Stomach (tissue), 9 donors: ENCODE data around the gene DNM3. TPM values are rescaled to one million over a fixed set of nuclear protein-coding genes. Genes with fewer than 3 reads are reported as not detected.

Source experiments
- DNase-seq, 2 donors: peaks; one replicate each; pipeline versions ENCODE4 v3.0.0 to v3.0.0-alpha.2; 2013 to 2019
- H3K27ac ChIP-seq, 5 donors: fragments of 200-600 bp in 4 of 5; sonication (generic) in 4 of 5; one replicate each; pipeline ENCODE4 v1.5.1; 2013 to 2019; ENCODE audit warnings: mild to moderate bottlenecking in 1 of 5, moderate library complexity in 1 of 5
- H3K27me3 ChIP-seq, 3 donors: fragments of 200-600 bp; sonication (generic); one replicate each; pipeline ENCODE4 v1.5.1; 2017 to 2019; ENCODE audit warnings: mixed run types in 1 of 3
- H3K36me3 ChIP-seq, 4 donors: fragments of 200-600 bp; sonication (generic); 1 replicate in 3 of 4; 2 replicates in 1 of 4; pipeline ENCODE4 v1.5.1; 2016 to 2019
- H3K4me1 ChIP-seq, 4 donors: fragments of 200-600 bp; sonication (generic); one replicate each; pipeline ENCODE4 v1.5.1; 2016 to 2019
- H3K4me3 ChIP-seq, 4 donors: fragments of 200-600 bp; sonication (generic) in 3 of 4; one replicate each; pipeline ENCODE4 v1.5.1; 2016 to 2019; ENCODE audit warnings: mild to moderate bottlenecking in 1 of 4
- H3K9me3 ChIP-seq, 4 donors: fragments of 200-600 bp; sonication (generic); one replicate each; pipeline ENCODE4 v1.5.1; 2016 to 2019
- EP300 ChIP-seq: sonication (generic); formaldehyde crosslinking; IDR thresholded peaks from one replicate; pipeline ENCODE4 v1.6.1; 2017; ENCODE audit warnings: antibody characterized with exemption
- POLR2A ChIP-seq, 4 donors: fragments of 450-650 bp; IDR thresholded peaks; one replicate each; pipeline ENCODE4 v1.6.1; 2016; ENCODE audit warnings: antibody characterized with exemption in 4 of 4, control low read depth in 2 of 4, mild to moderate bottlenecking in 1 of 4, moderate library complexity in 1 of 4
- POLR2AphosphoS5 ChIP-seq, 3 donors: sonication (generic); formaldehyde crosslinking; IDR thresholded peaks; one replicate each; pipeline ENCODE4 v1.6.1; 2016; ENCODE audit warnings: antibody characterized with exemption in 3 of 3
- WGBS, 5 donors: extraction: QIAGEN DNeasy Blood & Tissue Kit in 3 of 5; methylation state at CpG; one replicate each; pipeline versions ENCODE4 v1.1.5 to v1.1.7; 2013 to 2018; 5-methylcytosine and 5-hydroxymethylcytosine counted together
- intact Hi-C: fragments of 100-400 bp; cut with DNase I; formaldehyde crosslinking; loops from one replicate; pipeline ENCODE4 v1.15.1; 2023; ENCODE audit warnings: low total_unique reads
- polyA plus RNA-seq, 3 donors: library from polyadenylated mRNA; stranded (reverse); fragments of 200-250 nt; gene quantifications; one replicate each; pipeline ENCODE4 v1.2.3, GENCODE V29; 2013
- total RNA-seq, 5 donors: library from RNA; depleted of rRNA; stranded (reverse); fragments of >200 nt; gene quantifications; one replicate each; pipeline versions ENCODE4 v1.1.0 to v1.2.3, GENCODE V29; 2014 to 2016
- TF ChIP-seq, protein P1 (sequence below), 7 experiments: fragments of 450-650 bp in 4 of 7; fragments of 200-600 bp in 3 of 7; sonication (generic) in 3 of 7; IDR thresholded peaks; one replicate each; pipeline ENCODE4 v1.5.1; 2016 to 2019; ENCODE audit warnings: antibody characterized with exemption in 7 of 7, control low read depth in 2 of 7, mild to moderate bottlenecking in 1 of 7
- donor health status: healthy with polysubstance abuse.
- donor health status: Bipolar disorder and iron deficiency.
- donor health status: healthy.

The DNM3 gene
- total and polyA plus RNA-seq, 8 donors = 0.58 to 13.8 (median 2.2) TPM

DNA sequence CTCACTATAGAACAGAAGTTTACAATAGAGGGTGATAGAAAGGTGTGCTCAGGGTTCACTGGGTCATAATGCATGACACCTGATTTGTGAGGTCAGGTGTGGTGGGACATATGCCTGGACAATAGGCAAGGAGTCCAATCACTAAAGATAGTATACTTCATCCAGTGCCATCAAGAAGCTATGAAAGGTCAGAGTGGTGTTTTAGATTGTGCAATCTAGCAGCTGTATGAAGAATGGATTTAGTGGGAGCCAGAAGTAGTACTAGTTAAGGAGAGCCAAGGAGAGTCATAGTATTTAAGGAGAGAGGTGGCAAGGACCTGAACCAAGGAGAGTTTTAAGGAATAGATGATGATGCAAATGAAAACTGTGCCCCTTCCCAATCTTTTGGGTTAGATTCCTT lies 498.5 kb downstream of the DNM3 start:
- Histone ChIP-seq H3K4me3 (no peak overlapping the region), H3K36me3 (no peaks in the 10 kb centered on the region), H3K4me1 (peaks cover 0 to 22% (median 7%) of the 10 kb centered on the region in 4 donors), H3K27ac (no peak overlapping the region), H3K9me3 (no peaks in the 10 kb centered on the region), H3K27me3 (no peaks in the 10 kb centered on the region)
- DNase-seq = no peak
- no peak for TF ChIP-seq EP300
- no peak for TF ChIP-seq POLR2AphosphoS5 (IDR thresholded peaks at IDR 0.05)
- no peak for TF ChIP-seq POLR2A (IDR thresholded peaks at IDR 0.05)
- TF ChIP-seq, protein P1, sequence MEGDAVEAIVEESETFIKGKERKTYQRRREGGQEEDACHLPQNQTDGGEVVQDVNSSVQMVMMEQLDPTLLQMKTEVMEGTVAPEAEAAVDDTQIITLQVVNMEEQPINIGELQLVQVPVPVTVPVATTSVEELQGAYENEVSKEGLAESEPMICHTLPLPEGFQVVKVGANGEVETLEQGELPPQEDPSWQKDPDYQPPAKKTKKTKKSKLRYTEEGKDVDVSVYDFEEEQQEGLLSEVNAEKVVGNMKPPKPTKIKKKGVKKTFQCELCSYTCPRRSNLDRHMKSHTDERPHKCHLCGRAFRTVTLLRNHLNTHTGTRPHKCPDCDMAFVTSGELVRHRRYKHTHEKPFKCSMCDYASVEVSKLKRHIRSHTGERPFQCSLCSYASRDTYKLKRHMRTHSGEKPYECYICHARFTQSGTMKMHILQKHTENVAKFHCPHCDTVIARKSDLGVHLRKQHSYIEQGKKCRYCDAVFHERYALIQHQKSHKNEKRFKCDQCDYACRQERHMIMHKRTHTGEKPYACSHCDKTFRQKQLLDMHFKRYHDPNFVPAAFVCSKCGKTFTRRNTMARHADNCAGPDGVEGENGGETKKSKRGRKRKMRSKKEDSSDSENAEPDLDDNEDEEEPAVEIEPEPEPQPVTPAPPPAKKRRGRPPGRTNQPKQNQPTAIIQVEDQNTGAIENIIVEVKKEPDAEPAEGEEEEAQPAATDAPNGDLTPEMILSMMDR (IDR thresholded peaks at IDR 0.05) = no peak
- intact Hi-C loops = no loop called here

DNA sequence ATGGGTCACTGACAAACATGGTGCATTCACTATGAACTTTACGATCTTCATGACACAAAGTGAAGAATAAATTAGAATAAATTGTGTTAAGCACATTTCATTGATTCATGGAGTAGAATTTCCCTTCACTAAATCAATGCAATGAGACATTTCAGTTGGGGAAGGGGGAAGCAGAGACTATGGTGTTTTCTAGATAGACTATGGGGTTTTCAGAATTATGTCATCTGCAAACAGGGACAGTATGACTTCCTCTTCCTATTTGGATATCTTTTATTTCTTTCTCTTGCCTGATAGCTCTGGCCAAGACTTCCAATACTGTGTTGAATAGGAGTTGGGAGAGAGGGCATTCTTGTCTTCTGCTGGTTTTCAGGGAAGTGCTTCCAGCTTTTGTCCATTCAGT lies 499.2 kb downstream of the DNM3 start:
- Histone ChIP-seq H3K36me3 (no peaks in the 10 kb centered on the region), H3K9me3 (no peaks in the 10 kb centered on the region), H3K4me1 (peaks cover 0 to 22% (median 7%) of the 10 kb centered on the region in 4 donors), H3K27ac (no peak overlapping the region), H3K27me3 (no peaks in the 10 kb centered on the region), H3K4me3 (no peak overlapping the region)
- 93 to 100% (median 97%) methylated on average over 1 of the region's 1 CpG for WGBS, 5 donors
- TF ChIP-seq POLR2AphosphoS5 (IDR thresholded peaks at IDR 0.05) (no peak), EP300 (no peak), POLR2A (IDR thresholded peaks at IDR 0.05) (no peak)
- TF ChIP-seq, protein P1 (IDR thresholded peaks at IDR 0.05) = no peak
- no peak for DNase-seq
- intact Hi-C loops = no loop called here

DNA sequence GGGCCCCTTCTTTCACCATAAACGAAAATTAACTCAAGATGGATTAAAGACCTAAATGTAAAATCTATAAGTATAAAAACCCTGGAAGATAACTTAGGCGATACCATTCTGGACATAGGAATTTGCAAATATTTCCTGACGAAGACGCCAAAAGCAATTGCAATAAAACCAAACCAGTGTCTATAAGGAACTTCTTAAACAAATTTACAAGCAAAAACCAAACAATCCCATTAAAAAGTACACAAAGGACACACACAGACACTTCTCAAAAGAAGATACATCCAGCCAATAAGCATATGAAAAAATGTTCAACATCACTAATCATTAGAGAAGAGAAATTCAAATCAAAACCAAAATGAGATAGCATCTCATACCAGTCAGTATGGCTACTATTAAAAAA lies 500.4 kb downstream of the DNM3 start:
- no peak for TF ChIP-seq POLR2AphosphoS5 (IDR thresholded peaks at IDR 0.05)
- TF ChIP-seq, protein P1 (IDR thresholded peaks at IDR 0.05) = no peak
- TF ChIP-seq EP300 = no peak
- no peak for TF ChIP-seq POLR2A (IDR thresholded peaks at IDR 0.05)
- WGBS, 5 donors = 96 to 98% (median 97%) methylated on average over 4 of the region's 4 CpGs
- H3K4me1 ChIP-seq = peaks cover 0 to 22% (median 7%) of the 10 kb centered on the region in 4 donors
- no peaks in the 10 kb centered on the region for H3K27me3 ChIP-seq
- DNase-seq = no peak
- H3K4me3 ChIP-seq = no peak overlapping the region
- H3K27ac ChIP-seq = no peak overlapping the region
- intact Hi-C loops = no loop called here
- no peaks in the 10 kb centered on the region for H3K9me3 ChIP-seq
- no peaks in the 10 kb centered on the region for H3K36me3 ChIP-seq

DNA sequence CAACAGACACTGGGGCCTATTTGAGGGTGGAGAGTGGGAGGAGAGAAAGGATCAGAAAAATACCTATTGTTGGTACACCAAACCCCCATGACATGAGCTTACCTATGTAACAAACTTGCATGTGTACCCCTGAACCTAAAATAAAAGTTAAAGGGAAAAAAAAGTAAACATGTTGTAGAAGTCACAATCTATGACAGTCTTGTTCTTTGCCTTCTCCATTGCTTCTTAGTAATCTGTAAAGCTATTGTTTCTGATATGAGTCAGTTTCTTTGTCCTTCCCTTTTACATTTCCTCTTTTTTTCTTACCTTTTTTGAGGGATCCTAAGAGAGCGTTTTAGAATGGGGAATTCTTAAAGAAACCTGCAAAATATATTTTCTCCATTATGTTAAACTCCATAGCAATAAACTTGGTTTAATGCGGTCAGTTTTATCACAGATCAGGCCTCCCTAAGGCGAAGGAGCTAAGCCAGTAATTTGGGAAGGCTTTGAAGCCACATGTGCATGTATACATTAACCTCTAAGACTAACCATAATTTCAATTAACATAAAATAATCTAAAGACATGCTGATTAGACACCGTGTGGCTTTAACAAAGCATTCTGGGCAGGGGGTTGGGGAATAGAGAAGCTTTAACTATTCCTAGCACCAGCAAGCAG lies 501.4 kb downstream of the DNM3 start:
- Histone ChIP-seq H3K36me3 (no peaks in the 10 kb centered on the region), H3K27me3 (no peaks in the 10 kb centered on the region), H3K4me1 (peaks cover 0 to 22% (median 7%) of the 10 kb centered on the region in 4 donors), H3K4me3 (no peak overlapping the region), H3K27ac (peak overlapping the region in 3 of 5 donors; percentile 28 to 55 (median 44)), H3K9me3 (peaks cover 0 to 7% (median 0%) of the 10 kb centered on the region in 4 donors)
- intact Hi-C loops = no loop called here
- 63 to 71% (median 64%) methylated on average over 4 of the region's 4 CpGs for WGBS, 5 donors
- DNase-seq = no peak
- TF ChIP-seq POLR2A (IDR thresholded peaks at IDR 0.05) (no peak), POLR2AphosphoS5 (IDR thresholded peaks at IDR 0.05) (no peak), EP300 (no peak)
- TF ChIP-seq, protein P1 (IDR thresholded peaks at IDR 0.05) = no peak
